ENCODE data around the gene ADAMTS10.

Gene ADAMTS10

DNA sequence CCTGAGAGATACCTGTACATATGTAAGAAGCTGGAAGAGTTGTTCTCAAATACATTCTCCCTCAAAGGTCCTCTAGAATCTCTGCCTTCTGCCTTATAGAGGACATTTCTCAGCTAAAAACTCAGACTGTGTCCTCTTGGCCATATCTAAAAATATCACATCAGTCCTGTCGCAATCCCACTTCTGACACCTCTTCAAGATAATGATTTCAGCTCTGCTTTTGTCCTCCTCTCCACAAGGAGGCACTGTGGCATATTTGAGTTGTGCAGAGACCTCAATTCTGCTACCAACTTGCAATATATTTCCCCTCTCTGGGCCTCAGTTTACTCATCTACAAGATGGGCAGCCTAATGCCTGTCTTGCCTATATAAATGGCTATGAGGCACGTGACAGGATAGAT, 16.6 kb downstream of the ADAMTS10 start:
- TF ChIP-seq, protein P1, sequence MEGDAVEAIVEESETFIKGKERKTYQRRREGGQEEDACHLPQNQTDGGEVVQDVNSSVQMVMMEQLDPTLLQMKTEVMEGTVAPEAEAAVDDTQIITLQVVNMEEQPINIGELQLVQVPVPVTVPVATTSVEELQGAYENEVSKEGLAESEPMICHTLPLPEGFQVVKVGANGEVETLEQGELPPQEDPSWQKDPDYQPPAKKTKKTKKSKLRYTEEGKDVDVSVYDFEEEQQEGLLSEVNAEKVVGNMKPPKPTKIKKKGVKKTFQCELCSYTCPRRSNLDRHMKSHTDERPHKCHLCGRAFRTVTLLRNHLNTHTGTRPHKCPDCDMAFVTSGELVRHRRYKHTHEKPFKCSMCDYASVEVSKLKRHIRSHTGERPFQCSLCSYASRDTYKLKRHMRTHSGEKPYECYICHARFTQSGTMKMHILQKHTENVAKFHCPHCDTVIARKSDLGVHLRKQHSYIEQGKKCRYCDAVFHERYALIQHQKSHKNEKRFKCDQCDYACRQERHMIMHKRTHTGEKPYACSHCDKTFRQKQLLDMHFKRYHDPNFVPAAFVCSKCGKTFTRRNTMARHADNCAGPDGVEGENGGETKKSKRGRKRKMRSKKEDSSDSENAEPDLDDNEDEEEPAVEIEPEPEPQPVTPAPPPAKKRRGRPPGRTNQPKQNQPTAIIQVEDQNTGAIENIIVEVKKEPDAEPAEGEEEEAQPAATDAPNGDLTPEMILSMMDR (IDR thresholded peaks at IDR 0.05; ENCODE audit: extremely low read depth, missing control alignments) = no peak
- DNase-seq (ENCODE audit: low spot score) = no peak

DNA sequence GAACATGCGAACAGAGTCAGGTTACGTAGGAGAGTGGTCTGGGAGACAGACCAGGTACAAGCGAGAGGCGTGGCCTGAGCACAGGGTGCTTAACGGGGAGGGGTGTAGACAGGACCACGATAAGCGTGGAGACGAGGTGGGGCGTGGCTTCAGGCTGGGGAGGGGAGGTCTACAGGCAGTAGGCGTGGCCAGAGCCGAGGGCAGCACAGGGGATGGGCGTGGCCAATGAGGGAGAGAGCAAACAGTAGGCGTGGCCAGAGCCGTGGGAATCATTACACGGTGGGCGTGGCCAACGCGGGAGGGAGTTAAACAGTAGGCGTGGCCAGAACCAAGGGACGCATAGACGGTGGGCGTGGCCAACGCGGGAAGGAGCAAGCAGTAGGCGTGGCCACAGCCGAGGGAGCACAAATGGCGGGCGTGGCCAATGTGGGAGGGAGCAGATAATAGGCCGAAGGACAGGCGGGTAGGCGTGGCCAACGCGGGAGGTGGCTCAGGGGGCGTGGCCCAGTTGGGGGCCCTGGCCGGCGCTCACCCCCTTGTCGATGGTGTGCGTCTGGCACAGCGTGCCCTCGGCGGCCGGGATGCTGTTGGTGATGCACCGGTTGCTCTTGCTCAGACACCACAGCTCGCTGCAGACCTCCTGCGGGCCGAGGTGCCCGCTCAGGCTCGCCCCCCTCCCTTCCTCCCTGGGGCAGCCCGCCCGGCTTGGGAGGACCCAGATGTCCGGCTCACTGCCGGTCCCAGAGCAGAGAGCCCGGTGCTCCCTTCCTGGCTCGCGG, 18.1 kb downstream of the ADAMTS10 start:
- DNase-seq (ENCODE audit: low spot score) = peak; percentile 47
- TF ChIP-seq, protein P1 (IDR thresholded peaks at IDR 0.05; ENCODE audit: extremely low read depth, missing control alignments) = no peak

DNA sequence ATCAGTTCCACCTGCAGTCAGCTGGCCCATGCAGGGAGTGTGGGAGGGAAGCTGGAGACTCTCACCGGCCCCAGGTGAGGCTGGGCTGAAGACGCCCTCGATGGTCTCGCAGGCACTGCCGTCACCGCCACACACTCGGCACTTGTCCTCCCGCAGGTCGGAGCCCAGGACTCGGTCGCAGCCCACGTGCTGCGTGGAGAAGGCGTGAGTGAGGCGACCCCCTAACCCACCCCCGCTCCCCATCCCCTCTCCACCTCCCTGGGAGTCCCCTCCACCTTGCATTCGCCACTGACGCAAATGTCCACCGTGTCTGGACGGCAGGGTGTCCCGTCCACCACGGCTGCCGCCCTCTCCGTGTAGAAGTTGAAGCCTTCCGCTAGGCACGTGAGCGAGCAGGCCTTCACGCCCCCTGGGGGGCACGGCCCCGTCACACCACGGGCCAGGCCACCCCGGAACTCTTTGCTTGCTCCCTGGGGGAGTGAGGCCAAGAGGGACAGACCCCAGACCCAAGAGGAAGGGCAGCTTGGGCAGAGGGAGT, 21.3 kb downstream of the ADAMTS10 start:
- no peak for DNase-seq (ENCODE audit: low spot score)
- TF ChIP-seq, protein P1 (IDR thresholded peaks at IDR 0.05; ENCODE audit: extremely low read depth, missing control alignments) = no peak

DNA sequence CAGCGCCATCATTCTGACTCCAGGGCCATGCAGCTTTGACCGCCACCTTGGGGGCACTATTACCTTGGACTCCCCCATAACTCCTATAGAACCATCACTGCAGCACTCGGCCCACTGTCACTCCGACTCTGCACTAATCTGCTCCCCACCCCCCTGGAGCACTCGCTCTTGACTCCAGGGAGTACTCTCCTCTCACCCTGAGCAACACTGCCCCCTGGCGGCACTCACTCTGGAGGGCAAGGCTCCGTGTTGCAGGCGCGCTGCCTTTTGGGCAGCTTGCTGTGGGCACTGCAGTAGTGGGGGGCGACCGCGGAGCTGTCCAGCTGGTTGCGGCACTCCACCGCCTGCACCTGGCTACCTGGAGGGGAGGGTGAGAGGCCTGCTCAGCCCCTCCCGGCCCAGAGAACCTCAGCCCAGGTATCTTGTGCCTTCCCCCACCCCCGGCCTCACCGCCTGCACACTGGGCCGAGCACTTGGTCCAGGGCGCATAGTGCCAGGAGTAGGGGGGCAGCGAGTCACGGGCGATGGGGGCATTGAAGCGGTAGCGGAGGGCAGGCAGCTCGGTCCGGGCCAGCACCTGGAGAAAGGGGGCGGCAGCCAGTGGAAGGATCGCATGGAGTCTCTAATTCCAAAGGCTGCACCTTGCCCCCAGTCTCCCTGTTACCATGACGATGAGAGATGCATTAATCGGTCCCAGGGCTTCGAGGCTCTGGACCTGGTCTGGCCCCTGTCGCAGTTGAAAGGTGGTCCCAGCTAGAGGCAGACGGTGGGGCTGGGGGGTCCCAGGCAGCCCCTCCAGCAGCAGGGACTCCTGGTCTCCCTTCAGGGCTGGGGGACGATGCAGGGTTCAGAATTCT, 24.4 kb downstream of the ADAMTS10 start:
- TF ChIP-seq, protein P1 (IDR thresholded peaks at IDR 0.05; ENCODE audit: extremely low read depth, missing control alignments) = peak; percentile 50

DNA sequence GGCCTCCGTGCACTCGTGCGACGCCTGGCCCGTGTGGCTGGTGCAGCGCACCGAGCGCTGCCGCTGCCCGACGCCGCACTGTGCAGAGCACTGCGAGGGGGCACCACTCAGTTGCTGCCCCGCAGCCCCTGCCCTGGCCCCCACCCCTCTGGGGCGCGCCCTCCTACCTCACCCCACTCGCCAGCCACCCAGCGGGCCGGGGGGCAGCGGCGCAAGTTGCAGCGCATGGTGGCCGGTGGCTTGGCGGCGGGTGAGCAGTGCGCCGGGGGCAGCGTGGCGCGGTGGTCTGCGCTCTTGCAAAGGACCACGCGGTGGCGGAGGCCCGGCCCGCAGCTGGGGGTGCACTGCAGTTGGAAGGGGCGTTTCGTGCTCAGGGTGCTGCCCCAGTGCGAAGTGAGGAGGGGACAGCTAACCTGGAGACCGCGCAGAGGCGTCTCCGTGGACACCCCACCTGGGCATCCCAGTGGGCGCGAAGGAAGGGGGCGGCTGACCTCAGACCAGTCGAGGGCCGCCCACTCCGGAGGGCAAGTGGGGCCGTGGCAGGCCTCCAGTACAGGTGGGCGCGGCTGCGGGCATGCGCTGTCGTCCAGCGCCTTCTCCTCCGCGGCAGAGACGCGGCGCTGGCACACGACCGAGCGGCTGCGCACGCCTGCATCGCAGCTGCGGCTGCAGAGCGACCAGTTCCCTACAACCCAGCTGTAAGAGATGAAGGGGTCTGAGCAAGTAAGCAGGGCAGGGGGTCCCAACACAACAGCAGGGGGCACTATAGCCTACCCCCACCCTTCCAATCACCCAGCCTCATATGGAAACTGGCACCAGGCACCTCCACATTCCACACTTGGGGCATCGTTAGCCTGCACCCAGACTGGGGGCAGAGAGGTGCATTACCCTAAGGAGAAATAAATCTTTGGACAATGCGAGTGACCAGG, 25.3 kb downstream of the ADAMTS10 start:
- TF ChIP-seq, protein P1 (IDR thresholded peaks at IDR 0.05; ENCODE audit: extremely low read depth, missing control alignments) = no peak

More for the DNA sequence above, 24.4 kb downstream of the ADAMTS10 start:
- DNase-seq (ENCODE audit: low spot score) = peak; percentile 74

DNA sequence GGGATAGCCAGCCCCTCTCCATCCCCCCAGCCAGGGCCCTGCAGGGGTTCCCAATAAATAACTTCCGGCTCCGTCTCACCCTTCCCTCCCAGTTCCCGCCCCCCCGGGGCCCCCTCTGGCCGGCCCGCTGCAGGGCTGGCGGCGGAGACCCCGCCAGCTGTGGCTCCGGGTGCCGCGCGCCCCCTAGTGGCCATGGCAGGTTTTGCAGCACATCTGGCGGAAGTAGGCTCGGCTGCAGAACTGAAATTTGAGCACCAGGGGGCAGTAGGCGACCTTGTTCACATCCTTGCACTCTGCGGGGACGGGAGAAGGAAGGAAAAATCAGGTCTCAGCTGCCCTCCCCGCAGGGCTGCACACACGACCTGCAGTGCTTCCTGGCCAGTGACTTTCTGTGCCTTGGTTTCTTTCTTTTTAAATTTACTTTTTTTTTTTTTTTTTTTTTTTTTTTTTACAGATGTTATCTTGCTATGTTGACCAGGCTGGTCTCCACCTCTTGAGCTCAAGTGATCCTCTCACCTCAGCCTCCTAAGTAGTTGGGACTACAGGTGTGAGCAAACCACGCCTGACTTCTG, 29.7 kb downstream of the ADAMTS10 start:
- DNase-seq (ENCODE audit: low spot score) = peak; percentile 90
- TF ChIP-seq, protein P1 (IDR thresholded peaks at IDR 0.05; ENCODE audit: extremely low read depth, missing control alignments) = peak; percentile 99

More for the DNA sequence above, 25.3 kb downstream of the ADAMTS10 start:
- DNase-seq (ENCODE audit: low spot score) = peak; percentile 42

Data from GM20000 (cell line).